ENCODE measurements around the gene SAMD1.

GRCh38 chr19:14135985-14136508, 45.5 kb upstream of the SAMD1 start:
- TF ChIP-seq POLR2AphosphoS5 (IDR thresholded peaks at IDR 0.05; ENCODE audit: borderline replicate concordance, low read depth, low read length) (no peak), EZH2 (IDR thresholded peaks at IDR 0.05) (no peak), FOXP2 (optimal IDR thresholded peaks at IDR 0.05; ENCODE audit: control extremely low read depth, extremely low read length, insufficient read depth) (no peak)
